Astrocyte (in vitro differentiated cells and primary cell): ENCODE measurements around the gene DLL3.

Source experiments
- CTCF ChIP-seq: IDR thresholded peaks from 2 replicates; pipeline ENCODE4 v1.5.1; 2011; ENCODE audit warnings: low read depth, mild to moderate bottlenecking, inconsistent platforms, low read length, moderate library complexity; ENCODE audit not compliant: insufficient read depth
- EZH2 ChIP-seq: IDR thresholded peaks from 2 replicates; pipeline ENCODE4 v1.6.1; 2012; ENCODE audit warnings: mild to moderate bottlenecking, low read length, inconsistent platforms; ENCODE audit not compliant: insufficient read depth

- TF ChIP-seq CTCF (no peak), EZH2 (no peak)
Observed at GRCh38 chr19:39463403-39463802, 35.3 kb upstream of the DLL3 start.
